HG02763 (cell line): ENCODE data around the gene KRT32.

ENCODE experiments used
- ATAC-seq: cut with Tn5 transposase; IDR thresholded peaks from one replicate; pipeline ENCODE4 v1.9.1; 2021; ENCODE audit warnings: mild to moderate bottlenecking, moderate library complexity; ENCODE audit not compliant: unreplicated experiment

The KRT32 gene

DNA sequence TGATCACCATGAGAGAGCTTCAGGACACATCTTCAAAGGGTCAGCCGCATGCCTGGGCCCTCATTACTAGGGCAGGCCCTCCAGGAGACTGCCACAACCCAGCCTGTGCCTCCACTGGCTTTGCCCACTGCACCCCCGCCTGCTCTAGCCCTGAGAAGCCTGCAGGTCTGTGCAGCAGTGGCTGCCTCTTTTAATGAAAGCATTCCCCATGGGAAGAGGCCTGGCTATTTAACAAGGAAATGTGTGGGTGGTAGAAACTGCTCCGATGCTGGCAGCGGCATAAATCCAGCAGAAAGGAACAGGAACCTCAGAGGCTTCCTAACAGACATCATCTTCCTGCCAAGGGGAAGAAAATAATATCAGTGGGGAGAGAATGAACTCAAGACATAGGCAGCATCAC is 375 bp upstream of the KRT32 start:
- no peak for ATAC-seq

DNA sequence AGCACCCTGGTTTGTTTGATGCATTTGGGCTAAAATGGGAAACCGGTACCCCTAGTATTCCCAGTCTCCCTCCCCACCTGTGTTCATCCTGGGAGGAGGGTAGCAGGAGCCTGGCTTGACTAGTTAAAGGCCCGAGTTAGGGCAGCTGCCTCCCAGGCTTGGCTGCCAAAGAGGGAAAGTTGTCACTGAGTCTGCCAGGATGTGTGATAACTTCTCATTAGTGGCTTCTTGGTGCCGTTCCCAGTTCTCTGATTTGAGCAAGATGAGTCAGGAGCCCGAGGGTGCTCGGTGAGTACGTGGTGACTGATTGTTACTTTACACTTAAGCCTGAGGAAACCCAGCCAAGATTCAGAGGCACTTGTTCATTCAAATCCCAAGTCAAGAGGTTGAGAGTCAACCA is 2.5 kb downstream of the KRT32 start:
- ATAC-seq = no peak

DNA sequence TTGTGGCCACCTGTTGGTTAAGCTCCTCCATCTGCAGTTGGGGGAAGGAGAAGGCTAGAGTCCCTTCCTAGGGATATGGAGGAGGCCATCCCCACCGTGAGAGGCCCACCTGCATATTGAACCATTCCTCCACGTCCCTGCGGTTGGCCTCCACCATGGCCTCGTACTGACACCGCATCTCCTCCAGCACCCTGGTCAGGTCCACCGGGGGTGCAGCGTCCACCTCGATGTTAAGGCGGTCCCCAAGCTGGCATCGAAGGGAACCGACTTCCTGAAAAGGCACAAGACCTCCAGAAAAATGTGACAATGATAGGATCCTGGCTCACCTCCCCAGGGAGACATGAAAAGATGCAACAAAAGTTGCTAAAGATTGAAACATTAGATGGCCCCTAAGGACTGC is 3.0 kb downstream of the KRT32 start:
- ATAC-seq = no peak

DNA sequence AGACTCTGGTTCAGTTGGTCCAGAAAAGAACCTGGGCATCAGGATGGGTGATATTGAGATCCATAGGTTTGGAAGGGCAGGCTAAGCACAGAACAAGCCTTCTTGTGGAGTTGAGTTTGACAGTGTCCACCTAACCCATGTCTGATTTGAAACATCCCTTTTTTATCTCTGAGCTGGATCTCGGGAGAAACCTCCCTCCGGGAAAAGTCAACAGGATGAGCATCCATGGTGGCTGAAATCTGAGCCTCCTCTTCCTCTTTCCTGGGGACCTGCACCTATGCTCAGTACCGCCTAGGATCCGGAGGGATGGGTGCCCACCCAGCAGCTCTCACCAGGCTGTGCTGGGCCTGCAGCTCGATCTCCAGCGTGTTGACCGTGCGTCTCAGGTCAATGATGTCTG is 3.4 kb downstream of the KRT32 start:
- ATAC-seq = no peak

DNA sequence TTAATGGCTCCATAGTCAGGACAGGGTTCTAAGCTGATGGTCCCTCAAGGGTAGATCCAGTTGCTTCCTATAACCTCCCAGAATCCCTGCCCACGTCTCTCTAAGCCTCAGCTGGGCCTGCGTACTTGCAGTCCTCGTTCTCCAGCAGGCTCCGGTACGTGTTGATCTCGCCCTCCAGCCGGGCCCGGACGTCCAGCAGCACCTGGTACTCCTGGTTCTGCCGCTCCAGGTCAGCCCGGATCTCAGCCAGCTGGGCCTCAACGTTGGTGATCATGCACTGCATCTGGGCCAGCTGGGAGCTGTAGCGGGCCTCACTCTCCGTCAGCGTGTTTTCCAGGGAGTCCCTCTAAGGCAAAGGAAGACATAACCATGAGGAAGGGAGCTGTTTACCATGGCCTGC is 4.5 kb downstream of the KRT32 start:
- ATAC-seq = no peak

DNA sequence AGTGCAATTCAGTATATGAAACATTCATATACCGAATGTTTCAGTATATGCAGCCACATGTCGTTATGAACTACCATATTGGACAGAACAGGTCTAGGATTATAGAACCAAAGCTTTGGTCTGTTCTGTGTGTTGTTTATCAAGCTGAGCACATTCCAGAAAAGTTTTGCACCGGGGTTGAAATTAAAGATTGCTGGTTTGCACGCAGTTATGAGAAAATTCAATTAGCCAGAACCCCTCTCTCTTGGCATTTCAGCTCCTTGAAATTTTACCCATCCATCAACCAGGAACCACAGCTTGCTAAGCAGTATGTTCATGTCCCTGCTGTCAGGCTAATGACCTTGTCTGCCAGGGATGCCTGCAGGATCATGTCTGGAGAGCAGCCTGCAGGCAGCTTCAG is 9.5 kb downstream of the KRT32 start:
- ATAC-seq = no peak

DNA sequence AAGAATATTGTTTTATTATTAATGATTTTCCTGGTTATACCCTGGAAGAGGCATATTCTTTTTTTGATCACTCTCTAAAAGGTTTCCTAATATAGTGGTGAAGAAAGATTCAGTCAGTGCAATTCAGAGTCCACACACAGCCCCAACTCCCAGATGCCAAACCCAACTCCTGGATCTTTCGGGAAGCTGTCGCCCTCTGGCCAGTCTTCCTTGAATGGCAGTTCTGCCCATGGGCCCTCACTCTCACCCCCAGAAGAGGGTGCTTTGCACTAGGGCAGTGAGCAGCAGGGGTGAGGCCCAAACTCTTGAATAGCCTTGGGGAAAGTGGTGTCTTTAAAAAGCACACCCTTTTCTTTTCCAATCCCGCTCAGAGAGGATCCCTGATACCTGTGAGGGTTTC is 11.0 kb downstream of the KRT32 start:
- no peak for ATAC-seq

DNA sequence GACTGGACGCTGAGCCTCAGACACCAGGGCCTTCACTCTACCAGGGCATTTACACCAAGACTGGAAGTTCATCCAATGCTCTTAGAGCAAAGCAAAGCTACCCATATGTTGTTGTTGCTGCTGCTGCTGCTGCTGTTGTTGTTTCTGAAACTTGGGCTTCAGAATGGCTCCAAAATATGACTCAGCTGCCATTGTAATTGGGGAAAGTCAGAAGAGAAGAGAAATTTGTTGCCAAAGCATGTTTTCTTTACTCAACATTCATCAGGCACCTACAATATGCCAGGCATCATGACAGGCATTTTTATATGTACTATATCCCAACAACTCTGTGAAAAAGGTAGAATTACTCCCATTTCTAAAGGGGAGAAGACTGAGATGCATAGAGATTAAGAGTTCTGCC is 11.9 kb downstream of the KRT32 start:
- ATAC-seq = no peak

DNA sequence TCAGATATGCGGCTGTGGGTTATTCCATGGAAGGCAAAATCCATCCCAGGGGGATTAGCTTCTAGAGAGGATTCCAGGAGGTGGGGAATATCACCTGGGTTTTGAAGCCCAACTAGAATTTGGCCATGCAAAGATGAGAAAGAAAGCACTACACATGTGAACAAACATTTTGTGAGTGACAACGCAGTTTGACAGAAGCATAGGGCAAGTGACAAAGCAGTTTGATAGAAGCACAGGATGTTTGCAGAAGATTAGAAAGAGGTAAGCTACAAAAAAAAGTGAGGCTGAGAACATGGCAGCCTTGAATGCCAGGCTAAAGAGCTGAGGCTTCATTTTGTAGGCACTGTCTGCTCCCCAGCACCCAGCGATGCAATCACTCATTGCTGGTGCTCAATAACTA is 14.1 kb downstream of the KRT32 start:
- no peak for ATAC-seq

DNA sequence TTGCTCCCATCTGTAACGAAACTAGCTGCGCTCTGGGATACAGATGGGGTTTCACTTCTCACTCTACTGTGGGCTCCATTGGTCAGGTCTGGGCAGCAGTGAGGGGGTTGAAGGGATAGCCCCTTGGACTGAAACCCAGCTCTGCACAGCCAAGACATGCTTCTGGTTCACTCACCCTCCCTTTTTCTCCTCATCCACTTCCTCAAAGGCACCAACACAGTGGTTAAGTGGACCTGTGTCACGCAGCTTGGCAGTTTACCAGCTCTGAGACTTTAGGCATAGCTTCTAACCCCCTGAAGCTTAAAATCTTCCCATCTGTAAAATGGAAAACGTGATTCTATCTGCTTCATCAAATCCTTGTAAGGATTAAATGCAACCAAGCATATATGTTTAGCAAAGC is 14.9 kb downstream of the KRT32 start:
- no peak for ATAC-seq

DNA sequence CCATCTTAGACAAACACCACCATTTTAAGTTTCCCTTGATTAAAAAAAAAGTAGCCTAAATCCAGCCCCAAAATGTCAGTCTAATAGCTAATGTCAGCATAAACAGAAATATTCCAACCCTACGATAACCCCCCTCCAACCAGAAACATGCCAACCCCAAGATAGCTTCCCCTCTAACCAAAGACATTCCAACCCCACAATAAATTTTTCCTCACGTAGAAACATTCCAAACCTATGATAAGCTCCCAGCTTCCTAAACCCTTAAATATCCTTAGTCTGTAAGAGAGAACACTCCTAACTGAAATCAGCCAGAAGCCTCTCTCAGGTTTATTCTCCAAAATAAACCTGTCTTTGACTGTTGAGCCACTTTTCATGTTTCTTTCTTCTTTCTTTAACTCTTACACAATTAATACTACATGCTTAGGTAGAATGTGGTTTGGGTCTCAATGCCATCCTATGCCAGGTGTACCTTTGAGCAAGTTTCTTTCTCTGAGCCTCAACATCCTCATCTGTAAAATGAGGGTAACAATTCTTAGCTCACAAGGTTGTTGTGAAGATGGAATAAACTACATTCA is 15.9 kb downstream of the KRT32 start:
- ATAC-seq = no peak

DNA sequence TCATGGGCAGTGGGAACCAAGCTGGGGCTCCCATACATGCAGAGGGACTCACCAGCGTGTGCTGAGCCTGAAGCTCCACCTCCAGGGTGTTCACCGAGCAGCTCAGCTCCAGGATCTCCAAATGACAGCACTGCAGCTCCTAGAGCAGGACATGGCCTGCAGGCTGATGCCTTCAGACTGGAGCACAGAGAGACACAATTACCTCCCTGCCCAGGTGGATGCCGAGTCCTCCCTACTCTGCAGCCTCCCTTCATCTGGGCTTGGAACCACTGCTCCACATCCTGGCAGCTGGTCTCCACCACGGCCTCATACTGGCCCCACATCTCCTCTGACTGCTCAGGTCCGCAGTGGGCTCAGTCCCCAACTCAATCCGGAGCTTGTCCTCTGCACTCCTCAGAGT is 18.2 kb downstream of the KRT32 start:
- ATAC-seq = no peak

DNA sequence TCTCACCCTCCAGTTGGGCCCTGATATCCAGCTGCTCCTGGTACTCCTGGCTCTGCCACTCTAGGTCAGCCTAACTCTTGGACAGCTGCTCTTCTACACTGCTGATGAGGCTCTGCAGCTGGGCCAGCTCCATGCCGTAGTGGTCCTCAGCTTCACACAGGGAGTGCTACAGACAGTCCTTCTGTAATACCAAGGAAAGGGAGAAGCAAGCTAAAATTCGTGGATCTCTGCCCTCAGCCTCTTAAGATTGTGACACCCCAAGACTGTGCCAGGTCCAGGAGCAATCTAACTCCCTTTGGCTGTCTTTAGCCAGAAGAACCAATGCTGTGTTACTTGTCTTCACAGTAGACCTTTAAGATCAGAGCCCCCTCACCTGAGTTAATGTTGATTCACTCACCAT is 18.7 kb downstream of the KRT32 start:
- no peak for ATAC-seq

DNA sequence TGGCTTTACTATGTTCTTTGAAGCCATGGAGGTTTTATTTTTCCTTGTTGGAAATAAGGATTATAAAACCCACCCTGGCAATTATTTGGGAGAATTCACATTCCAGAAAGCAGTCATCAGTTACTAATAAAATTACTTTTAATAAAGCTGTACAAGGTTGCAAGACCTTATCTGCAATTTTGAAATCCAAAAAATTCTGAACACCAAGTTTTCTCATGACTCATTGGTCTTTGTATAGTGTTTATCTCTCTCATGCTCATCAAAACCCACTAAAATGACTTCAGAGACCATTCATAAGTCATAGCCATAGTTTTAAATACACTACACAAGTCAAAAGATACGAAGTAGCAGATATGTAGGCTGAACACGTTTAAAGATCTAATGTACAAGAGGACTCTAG is 20.4 kb downstream of the KRT32 start:
- ATAC-seq = no peak

DNA sequence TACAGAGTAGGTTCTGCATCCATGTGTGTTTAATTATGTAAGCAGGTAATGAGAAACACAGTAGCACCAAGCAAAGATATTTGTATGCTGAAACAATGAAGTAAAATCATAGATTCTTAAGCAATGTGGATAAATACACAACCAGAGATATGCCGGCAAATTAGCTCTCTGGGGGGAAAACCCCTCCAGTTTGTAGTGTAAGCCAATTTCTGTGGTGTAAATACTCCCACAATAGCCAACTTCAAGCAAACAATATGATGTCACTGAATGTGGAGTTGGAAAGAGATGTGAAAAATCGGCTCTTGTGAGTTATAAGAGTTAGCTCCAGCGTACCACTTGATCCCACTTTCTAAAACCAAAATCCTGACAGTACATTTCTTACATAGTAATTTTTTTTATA is 22.5 kb downstream of the KRT32 start:
- no peak for ATAC-seq

DNA sequence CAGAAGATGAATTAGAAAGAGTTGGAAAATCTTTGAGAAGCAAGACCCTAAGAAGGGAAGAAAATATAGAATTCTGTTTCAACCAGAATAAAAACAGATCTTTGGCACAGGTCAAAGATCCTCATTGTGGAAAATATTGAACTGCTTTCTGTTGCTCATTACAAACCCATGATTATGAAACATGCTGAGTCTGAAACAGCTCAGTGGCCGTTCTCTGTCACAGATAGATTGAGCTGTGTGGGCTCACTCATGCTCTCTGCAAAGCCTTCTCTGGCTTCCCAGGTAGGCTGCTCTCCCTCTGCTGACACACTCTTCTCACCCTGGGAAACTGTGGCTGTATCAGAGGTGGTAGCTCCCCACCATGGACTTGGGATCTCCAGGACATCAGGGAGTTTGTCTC is 23.0 kb downstream of the KRT32 start:
- no peak for ATAC-seq

DNA sequence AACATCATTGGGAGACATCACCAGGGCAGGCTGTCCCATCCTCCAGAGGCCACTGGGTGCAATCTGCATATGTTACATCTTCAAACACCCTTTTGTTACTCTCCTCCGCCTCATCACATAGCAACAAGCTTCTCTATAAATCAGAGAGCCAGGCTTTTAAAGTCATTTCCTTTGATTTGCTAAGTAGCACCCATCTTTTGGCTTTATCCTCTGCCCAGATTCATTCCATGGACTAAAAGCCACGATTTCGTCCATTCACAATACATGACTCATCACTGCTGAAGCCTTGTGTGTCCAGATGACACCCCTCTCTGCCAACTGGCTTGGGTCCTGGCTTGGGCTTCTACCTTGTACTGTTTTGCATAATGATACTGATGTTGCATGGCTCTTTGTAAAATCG is 24.4 kb downstream of the KRT32 start:
- no peak for ATAC-seq

DNA sequence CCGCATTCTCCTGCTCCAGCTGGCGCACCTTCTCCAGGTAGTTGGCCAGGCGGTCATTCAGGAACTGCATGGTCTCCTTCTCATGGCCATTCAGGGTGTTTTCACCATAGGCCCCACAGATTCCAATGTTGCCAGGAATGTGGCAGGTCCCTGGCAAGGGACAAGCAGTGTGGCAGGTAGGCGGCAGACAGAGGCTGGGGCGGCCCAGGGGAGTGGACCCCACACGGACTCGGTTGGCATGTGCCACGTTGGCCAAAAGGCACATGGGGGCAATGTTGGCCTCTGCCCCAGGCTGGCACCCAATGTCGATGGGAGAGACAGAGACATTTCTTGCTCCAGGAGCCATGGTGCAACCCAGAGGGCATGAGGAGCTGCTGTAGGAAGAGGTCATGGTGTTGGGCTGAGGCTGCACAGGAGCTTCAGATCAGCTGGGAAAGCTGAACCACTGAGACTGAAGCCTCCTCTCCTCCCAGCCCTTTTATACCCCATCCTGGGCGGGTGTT is 26.6 kb downstream of the KRT32 start, which contains the start of gene KRT38:
Gene KRT38, minus strand, starts transcription at position 453 of the 503 bp plus-strand sequence. Its CDS starts 62 bp downstream, at position 391.
- no peak for ATAC-seq

DNA sequence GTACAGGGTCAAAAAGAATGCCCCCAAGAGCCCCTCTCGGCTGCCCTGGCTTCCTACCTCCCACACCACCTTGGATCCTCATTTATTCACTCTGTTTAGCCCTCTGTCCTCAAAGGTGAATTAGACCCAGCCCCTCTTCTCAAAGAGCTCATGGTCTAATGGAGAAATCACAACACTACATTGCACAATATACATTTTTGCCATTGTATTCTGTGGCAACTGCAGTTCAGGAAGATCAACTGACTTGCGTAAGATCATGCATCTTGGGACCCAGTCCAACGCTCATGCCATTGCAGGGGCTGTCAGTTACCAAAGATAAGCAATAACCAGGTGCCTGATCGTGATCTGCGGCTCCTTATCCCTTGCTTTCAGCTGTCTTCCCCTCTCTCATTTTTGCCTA is 27.8 kb downstream of the KRT32 start:
- ATAC-seq = no peak

DNA sequence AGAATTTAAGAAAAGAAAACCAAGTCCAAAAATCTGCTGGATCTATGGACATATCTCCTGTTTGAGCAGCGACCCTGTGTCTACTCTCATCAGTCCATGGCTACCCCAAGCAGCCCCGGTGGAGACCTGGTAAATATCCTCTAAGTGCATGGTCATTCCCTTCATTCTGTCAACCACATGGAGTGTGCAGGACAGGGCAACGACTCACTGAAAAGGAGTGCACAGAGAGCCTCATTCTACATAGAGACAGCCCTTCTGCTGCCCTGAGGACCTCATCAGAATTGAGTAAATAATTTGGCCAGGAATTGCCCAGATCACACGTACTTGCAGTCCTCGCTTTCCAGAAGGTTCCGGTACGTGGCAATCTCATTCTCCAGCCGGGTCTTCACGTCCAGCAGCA is 29.4 kb downstream of the KRT32 start:
- ATAC-seq = no peak

DNA sequence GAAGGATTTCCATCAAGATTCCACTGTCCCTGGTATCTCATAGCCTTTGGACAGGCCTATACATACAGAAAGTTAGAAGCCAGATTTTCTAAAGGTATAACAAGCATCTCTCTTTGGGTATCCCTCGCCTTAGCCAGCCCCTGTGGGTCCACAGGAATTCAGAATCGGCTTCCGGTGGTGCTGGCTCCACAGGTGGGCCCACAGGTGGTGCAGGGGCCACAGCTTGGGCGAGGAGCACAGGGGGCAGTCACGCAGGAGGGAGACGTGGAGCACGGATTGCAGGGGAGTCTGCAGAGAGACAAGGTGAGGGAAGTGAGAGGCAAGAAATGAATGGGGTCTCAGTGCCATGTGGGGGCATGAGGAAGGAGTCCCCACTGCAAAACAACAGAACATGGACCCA is 29.9 kb downstream of the KRT32 start:
- no peak for ATAC-seq

DNA sequence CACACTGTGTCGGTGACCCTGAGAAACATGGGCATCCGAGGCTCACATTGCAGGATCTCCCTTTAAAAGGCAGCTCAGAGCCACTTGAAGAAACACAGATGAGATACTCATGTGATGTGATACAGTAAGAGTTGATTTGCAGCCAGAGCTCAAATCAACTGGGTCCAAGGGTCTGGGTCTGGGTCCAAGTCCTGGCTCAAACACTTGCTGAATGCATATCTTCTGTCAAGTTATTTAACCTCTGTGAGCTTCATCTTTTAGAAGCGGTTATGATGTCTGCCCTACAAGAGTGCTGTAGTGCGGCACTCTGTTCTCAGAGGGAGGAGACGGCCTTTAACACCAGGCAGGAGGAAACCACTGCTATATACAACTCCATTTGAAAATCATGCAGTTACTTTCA is 32.8 kb downstream of the KRT32 start:
- no peak for ATAC-seq

DNA sequence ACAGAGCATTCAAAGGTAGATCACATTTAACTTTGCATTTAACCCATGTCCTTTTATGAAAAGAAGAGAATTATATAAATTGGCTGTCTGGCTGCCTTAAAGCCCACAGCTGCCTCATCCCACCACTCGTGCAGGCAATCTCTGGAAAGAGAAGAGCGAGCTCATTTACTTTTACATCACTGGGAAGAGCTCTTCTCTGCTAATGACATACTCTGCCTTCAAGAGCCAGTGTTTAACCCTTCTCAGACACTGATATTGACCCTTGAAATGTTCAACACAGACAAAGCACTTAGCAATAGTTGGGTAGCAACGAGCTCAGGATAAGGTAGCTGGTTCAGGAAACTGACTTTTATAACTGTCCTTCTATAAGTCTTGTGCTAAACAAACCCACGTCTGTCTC is 33.2 kb downstream of the KRT32 start:
- no peak for ATAC-seq
